ENCODE data around the gene ADGRD2. TPM values are rescaled to one million over a fixed set of nuclear protein-coding genes. Genes with fewer than 3 reads are reported as not detected.

The ADGRD2 gene
- total and polyA plus RNA-seq, 7 donors, result not detected

DNA sequence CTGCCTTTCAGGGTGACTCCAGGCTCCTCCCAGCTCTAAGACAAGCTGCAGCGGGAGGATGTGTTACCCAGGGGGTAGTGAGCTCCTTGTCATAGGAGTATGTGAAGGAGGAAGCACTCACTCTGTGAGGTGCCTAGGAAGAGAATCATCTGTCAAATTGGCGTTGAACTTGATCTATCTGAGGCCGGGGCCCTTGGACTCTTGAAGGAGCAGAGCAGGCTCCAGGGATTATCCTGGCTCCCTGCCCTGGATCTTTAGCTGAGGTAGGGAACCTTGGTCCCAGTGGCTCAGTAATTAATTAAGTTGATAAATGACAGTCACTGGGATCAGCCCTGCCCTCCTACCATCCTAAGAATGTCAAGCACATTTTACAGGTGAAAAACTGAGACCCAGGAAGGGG is 15.5 kb downstream of the ADGRD2 start:
- no peaks in the 10 kb centered on the region for H3K36me3 ChIP-seq
- DNase-seq, result no peak
- no peaks in the 10 kb centered on the region for H3K4me1 ChIP-seq
- intact Hi-C loops (cut with DNase I), result no loop called here
- no peak overlapping the region for H3K27ac ChIP-seq
- no peak overlapping the region for H3K4me3 ChIP-seq
- H3K27me3 ChIP-seq, result peaks cover 0 to 8% (median 0%) of the 10 kb centered on the region in 3 donors
- WGBS, 2 donors, result 83 to 87% methylated on average over 3 of the region's 3 CpGs
- H3K9me3 ChIP-seq, result no peaks in the 10 kb centered on the region
- TF ChIP-seq POLR2A (IDR thresholded peaks at IDR 0.05) (no peak), POLR2AphosphoS5 (IDR thresholded peaks at IDR 0.05) (no peak), EP300 (IDR thresholded peaks at IDR 0.05) (no peak)
- TF ChIP-seq, protein P1, sequence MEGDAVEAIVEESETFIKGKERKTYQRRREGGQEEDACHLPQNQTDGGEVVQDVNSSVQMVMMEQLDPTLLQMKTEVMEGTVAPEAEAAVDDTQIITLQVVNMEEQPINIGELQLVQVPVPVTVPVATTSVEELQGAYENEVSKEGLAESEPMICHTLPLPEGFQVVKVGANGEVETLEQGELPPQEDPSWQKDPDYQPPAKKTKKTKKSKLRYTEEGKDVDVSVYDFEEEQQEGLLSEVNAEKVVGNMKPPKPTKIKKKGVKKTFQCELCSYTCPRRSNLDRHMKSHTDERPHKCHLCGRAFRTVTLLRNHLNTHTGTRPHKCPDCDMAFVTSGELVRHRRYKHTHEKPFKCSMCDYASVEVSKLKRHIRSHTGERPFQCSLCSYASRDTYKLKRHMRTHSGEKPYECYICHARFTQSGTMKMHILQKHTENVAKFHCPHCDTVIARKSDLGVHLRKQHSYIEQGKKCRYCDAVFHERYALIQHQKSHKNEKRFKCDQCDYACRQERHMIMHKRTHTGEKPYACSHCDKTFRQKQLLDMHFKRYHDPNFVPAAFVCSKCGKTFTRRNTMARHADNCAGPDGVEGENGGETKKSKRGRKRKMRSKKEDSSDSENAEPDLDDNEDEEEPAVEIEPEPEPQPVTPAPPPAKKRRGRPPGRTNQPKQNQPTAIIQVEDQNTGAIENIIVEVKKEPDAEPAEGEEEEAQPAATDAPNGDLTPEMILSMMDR (IDR thresholded peaks at IDR 0.05), result no peak

GRCh38 chr9:124467410-124468060 is 17.3 kb downstream of the ADGRD2 start:
- H3K27me3 ChIP-seq, result peaks cover 0 to 12% (median 0%) of the 10 kb centered on the region in 3 donors
- no peak for DNase-seq

DNA sequence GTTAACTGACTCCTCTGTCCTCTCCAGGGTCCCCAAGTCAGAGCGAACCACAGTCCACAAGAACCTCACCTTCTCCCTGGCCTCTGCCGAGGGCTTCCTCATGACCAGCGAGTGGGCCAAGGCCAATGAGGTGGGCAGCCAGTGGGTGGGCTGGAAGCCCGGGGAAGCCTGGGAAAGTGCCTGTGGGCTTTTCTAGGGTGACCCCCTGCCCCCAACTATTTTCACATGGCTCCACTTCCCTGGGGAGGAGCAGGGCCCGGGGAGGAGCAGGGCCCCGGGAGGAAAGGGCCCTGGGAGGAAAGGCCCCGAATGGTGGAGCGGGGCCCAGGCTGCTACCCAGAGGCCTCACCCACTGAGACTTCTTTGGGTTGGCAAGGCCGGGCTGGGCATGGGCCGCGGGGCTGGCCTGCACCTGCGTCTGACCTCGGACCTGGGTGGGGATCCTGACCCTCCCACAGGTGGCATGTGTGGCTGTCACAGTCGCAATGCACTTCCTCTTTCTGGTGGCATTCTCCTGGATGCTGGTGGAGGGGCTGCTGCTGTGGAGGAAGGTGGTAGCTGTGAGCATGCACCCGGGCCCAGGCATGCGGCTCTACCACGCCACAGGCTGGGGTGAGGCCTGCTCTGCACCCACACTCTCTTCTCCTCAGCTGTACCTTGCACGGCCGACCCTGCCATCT is 17.9 kb downstream of the ADGRD2 start:
- DNase-seq, result no peak
- no peaks in the 10 kb centered on the region for H3K4me1 ChIP-seq
- H3K27me3 ChIP-seq, result peaks cover 0 to 12% (median 0%) of the 10 kb centered on the region in 3 donors
- intact Hi-C loops (cut with DNase I), result no loop called here
- no peaks in the 10 kb centered on the region for H3K36me3 ChIP-seq
- H3K4me3 ChIP-seq, result no peak overlapping the region
- TF ChIP-seq POLR2A (IDR thresholded peaks at IDR 0.05) (no peak), POLR2AphosphoS5 (IDR thresholded peaks at IDR 0.05) (no peak), EP300 (IDR thresholded peaks at IDR 0.05) (no peak)
- TF ChIP-seq, protein P1 (IDR thresholded peaks at IDR 0.05), result no peak
- no peak overlapping the region for H3K27ac ChIP-seq
- WGBS, 2 donors, result 72% methylated on average over 19 of the region's 19 CpGs
- H3K9me3 ChIP-seq, result no peaks in the 10 kb centered on the region

More at GRCh38 chr9:124467410-124468060, 17.3 kb downstream of the ADGRD2 start:
- WGBS, 2 donors, result 90 to 91% methylated on average over 17 of the region's 17 CpGs
- H3K4me1 ChIP-seq, result no peaks in the 10 kb centered on the region
- no peak overlapping the region for H3K4me3 ChIP-seq
- H3K27ac ChIP-seq, result no peak overlapping the region
- intact Hi-C loops (cut with DNase I), result no loop called here
- no peaks in the 10 kb centered on the region for H3K36me3 ChIP-seq
- TF ChIP-seq EP300 (IDR thresholded peaks at IDR 0.05), result no peak
- TF ChIP-seq, protein P1 (IDR thresholded peaks at IDR 0.05), result no peak
- no peak for TF ChIP-seq POLR2AphosphoS5 (IDR thresholded peaks at IDR 0.05)
- no peaks in the 10 kb centered on the region for H3K9me3 ChIP-seq

GRCh38 chr9:124469011-124469832 is 19.0 kb downstream of the ADGRD2 start:
- Histone ChIP-seq H3K27me3 (peaks cover 0 to 16% (median 0%) of the 10 kb centered on the region in 3 donors), H3K4me1 (no peaks in the 10 kb centered on the region)
- intact Hi-C loops (cut with DNase I), result no loop called here

More at GRCh38 chr9:124469011-124469832, 19.0 kb downstream of the ADGRD2 start:
- TF ChIP-seq POLR2A (IDR thresholded peaks at IDR 0.05), result no peak
- no peak for TF ChIP-seq EP300 (IDR thresholded peaks at IDR 0.05)
- TF ChIP-seq, protein P1 (IDR thresholded peaks at IDR 0.05), result no peak
- no peak for TF ChIP-seq POLR2AphosphoS5 (IDR thresholded peaks at IDR 0.05)
- Histone ChIP-seq H3K36me3 (no peaks in the 10 kb centered on the region), H3K4me3 (no peak overlapping the region), H3K27ac (no peak overlapping the region), H3K9me3 (no peaks in the 10 kb centered on the region)
- DNase-seq, result no peak
- 83 to 87% methylated on average over 28 of the region's 28 CpGs for WGBS, 2 donors
